ENCODE data around the gene ANAPC5.
"Not testable (repeated sequence)": the region's sequence is repeated elsewhere in the genome, so short reads cannot be mapped to it uniquely, and the experiment has no call there.

ANAPC5 gene

GRCh38 chr12:121310231-121310630 is 42.0 kb downstream of the ANAPC5 start:
- DNase-seq (ENCODE audit: low spot score), result not testable (repeated sequence)

- DNase-seq (ENCODE audit: low spot score), result not testable (repeated sequence)
These were observed 44.8 kb downstream of the ANAPC5 start for GRCh38 chr12:121307397-121307796.

DNA sequence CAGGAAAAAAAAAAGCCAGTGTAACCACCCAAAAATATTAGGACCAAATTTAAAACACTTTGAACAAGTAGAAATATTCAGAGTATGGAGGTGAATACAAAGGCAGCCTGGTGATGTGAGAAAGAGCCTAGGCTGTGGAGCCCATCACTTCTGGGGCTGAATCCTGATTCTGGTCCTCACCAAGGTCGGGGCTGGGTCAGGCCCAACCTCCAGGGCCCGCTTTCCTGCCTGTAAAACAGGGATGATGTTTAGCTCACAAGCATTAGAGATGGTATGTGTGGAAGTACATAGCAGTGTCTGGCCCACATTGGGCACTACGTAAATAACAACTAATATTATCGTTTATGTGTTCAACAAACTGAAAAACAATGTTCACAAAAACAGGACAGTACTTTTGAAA is 47.9 kb downstream of the ANAPC5 start:
- no peak for DNase-seq (ENCODE audit: low spot score)

DNA sequence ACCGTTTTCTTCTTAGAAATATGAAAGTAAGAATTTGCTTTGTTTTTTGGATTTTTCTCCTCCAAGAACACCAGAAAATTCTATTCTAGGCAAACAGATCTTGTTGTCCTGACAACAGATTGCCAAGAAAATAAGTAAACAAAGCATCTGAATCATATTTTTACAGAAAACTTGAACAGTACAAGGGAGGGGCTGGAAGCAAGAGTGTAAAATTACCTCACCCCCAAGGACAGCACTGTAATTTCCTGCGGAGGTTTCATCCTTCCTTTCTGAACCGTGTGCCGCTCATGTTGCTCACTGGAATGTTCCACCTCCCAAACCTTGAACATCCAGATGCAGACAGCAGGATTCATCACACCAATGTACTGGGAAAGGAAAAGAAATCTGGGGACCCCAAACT is 50.3 kb downstream of the ANAPC5 start:
- no peak for DNase-seq (ENCODE audit: low spot score)

GRCh38 chr12:121300083-121300819 is 52.0 kb downstream of the ANAPC5 start:
- no peak for DNase-seq (ENCODE audit: low spot score)

DNA sequence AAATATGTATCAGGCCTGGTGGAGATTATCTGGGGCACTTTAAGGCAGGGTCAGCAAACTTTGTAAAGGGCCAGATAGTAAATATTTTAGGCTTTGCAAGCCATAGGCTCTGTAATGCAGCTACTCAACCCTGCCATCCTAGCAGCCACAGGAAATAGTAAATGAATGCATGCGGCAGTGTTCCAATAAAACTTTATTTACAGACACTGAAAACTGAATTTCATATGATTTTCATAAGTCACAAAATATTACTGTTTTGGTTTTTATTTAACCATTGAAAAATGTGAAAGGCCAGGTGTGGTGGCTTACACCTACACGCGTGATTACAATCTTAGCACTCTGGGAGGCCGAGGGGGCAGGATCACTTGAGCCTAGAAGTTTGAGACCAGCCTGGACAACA is 52.5 kb downstream of the ANAPC5 start:
- DNase-seq (ENCODE audit: low spot score), result no peak

- DNase-seq (ENCODE audit: low spot score), result not testable (repeated sequence)
These were observed 53.8 kb downstream of the ANAPC5 start for GRCh38 chr12:121298411-121298810.

DNA sequence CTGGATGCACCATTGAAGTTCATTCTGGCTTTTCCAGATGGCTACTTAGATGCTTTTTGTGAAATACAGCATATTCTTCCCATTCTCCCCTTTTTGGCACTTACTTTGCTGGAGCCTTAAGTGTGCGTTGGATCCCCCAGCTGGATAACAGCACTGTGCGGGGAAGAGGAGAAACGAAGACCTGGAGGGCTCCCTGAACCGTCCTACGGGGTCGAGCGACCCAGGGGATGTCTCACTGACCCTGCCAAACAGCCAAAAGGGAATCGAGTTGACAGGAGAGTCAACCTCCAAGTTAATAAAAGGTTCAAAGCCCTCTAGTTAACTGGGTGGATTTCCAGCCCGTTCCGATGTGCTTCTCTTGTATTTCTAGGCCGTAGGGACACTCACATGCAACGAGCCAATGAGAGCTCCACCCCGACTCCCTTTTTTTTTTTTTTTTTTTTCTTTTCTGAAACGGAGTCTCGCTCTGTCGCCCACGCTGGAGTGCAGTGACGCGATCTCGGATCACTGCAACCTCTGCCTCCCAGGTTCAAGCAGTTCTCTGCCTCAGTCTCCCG is 54.7 kb downstream of the ANAPC5 start:
- DNase-seq (ENCODE audit: low spot score), result no peak

GRCh38 chr12:121296618-121297434 is 55.4 kb downstream of the ANAPC5 start, which contains the start of gene CAMKK2:
Gene CAMKK2 (minus strand): TSS chr12:121296709. CDS start chr12:121274526, 22,183 bp downstream.
- peak; percentile 64 for DNase-seq (ENCODE audit: low spot score)

DNA sequence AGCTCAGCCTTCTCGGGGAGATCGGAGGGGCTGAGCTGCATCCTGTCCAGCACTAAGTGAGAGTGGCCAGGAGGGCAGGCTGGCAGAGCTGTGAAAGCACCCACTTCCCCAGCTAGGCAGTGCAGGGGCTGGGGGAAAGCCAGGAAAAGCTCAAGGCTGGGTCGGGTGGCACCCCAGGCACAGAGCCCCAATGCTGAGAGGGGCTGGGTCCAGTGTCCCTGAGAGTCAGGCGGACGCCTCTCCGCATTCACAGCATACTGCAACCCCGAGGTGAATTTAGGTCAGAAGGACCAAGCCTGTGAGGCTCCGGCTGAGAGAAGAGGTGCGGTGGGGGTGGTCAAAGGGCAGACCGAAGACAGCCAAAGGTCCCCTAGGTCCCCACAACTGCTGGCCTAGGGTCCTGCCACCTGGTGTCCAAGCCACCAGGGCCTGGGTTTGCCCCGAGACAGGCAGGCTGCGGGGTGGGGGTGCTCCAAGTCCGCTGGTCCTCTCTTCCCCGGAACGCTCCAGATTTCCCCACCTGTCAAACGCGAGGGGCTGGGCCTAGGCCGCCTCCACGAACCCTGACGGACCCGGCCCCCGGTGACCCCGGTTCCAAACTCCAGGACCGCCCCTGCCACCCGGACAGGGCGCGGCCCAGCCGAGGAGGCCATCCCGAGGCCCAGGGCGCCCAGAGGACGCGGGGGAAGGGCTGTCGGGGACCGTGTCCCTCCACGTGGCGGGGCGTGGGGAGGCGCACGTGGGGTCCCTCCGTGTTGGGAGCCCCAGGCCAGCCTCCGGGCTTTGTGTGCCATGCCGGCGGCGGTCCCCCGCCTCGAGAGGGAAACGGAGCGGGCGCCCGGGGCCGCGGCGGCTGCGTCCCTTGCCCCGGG is 56.2 kb downstream of the ANAPC5 start:
- DNase-seq (ENCODE audit: low spot score), result no peak

GRCh38 chr12:121295116-121295745 is 57.0 kb downstream of the ANAPC5 start:
- no peak for DNase-seq (ENCODE audit: low spot score)

- no peak for DNase-seq (ENCODE audit: low spot score)
These were observed 57.9 kb downstream of the ANAPC5 start for GRCh38 chr12:121294151-121294889.

DNA sequence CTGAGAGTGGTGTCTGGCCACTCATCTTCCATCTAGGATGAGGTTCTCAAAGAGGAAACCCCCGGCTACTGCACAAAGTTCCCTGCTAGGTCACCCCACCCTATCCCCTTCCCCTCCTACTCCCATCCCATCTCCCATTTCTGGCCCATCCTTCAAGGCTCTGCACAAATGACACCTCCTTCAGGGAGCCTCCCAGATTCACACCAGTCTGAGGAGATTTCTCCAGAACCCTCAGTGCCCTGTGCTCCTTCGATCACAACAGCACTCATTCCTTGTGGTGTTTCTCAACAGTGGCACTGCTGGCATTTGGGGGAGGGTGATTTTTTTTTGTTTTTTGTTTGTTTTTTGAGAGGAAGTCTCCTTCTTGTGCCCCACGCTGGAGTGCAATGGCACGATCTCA is 58.6 kb downstream of the ANAPC5 start:
- DNase-seq (ENCODE audit: low spot score), result no peak

GRCh38 chr12:121290410-121290809 is 61.8 kb downstream of the ANAPC5 start:
- DNase-seq (ENCODE audit: low spot score), result no peak

DNA sequence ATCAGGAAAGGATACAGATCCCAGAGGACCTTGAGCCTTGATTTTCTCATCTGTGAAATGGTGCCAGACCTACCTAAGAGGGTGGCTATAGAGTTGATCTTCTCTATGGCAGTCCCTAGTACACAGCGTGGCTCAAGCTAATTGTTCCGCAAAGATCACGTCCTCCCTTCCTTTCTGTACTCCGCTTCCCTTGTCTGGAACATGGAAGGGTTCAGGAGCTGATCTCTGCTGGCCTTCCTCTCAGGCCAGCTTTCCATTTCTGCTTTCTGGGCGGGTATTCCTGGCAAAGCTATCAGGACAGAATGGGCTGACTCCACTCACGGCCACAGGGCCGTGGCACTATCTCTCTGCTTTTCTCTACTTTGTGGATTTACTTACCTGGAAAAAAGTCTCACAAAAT is 62.2 kb downstream of the ANAPC5 start:
- no peak for DNase-seq (ENCODE audit: low spot score)

DNA sequence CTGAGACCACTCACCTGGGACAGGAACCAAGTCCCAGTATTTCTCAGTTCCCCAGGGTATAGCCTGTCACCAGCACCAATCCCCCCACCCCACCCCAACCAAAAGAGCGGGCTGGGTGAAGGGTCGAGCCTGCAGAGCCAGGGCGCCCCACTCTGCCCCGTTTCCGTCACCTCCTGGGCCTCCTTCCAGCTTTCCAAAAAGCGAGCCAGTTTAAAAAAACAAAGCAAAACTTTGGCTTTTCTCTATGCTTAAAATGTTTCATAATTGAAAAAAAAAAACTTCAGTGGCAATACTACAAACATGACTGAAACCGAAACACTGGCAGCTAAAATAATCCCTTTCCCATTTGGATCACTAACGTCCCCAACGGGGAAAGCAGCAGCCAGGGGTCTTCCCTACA is 63.2 kb downstream of the ANAPC5 start:
- no peak for DNase-seq (ENCODE audit: low spot score)

DNA sequence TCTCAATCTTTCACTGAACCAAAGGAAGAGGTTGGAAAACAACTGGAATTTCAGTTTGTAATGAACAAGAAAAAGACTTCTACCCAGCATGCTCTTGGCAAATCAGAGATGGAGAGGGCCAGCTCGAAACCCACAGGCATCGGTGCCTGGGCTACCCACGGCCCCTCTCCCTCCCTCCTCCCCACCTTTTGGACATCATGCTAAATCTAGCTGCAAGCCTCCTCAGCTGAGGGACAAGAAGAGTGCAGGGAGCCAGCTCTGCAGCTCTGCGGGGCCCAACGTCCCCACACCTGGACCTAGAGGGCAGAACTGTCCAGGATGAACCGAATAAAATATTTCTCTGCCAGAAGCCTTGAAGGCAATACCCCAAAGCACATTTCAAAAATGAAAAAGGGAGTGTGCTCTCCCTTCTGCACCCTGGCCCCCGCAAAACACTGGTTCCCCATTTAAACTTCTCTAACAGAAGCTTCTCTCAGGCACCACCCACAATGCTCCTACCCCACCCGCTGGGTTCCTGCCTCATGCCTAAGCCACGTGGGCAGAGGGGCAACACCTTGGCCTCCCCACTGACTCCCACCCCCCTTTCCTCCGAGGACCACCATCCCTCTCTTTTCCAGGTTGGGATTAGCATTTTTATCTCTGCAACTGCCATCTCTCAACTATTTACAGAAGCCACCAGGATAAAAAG is 63.9 kb downstream of the ANAPC5 start:
- DNase-seq (ENCODE audit: low spot score), result no peak

- no peak for DNase-seq (ENCODE audit: low spot score)
These were observed 64.8 kb downstream of the ANAPC5 start for GRCh38 chr12:121287267-121287954.

DNA sequence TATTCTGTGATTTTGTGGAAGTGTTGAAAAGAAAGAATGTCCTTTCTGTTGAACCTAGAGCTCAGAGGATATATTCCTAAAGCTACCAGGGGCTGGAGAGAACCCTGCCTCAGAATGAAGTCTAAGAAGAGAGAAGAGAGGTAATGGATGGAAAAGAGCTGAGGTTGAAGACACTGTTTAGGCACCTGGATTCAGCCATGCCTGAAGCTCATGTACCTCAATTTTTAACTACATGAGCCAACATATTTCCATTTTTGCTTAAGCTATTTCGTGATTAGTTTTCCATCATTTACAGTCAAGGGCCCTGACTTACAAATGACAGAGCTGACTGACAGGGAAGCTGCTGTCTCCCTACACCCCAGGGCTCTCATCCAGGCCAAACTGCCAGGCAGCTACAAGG is 66.4 kb downstream of the ANAPC5 start:
- DNase-seq (ENCODE audit: low spot score), result no peak

All from hematopoietic multipotent progenitor cell treated with erythropoietin and hydrocortisone succinate and interleukin-3 and kit ligand, for 17 days (in vitro differentiated cells).